Activated CD4-positive, alpha-beta T cell treated with anti-CD3 and anti-CD28 coated beads, Interleukin-2, amount 10 ng/mL, durations not matched to agents 24 days and 14 days (primary cell): Measurements from ENCODE around the gene ZFAND3. TPM values are rescaled to one million over a fixed set of nuclear protein-coding genes. Genes with fewer than 3 reads are reported as not detected.

Experiments
- DNase-seq: peaks from one replicate; pipeline ENCODE4 v3.0.0; 2022
- H3K27ac Mint-ChIP-seq: one replicate; pipeline ENCODE4 v1.8.0; 2022; ENCODE audit warnings: mild to moderate bottlenecking, mixed read lengths
- H3K27me3 Mint-ChIP-seq: one replicate; pipeline ENCODE4 v1.8.0; 2022; ENCODE audit warnings: mixed read lengths
- H3K36me3 Mint-ChIP-seq: one replicate; pipeline ENCODE4 v1.8.0; 2022; ENCODE audit warnings: low read depth, mild to moderate bottlenecking, mixed read lengths
- H3K4me1 Mint-ChIP-seq: one replicate; pipeline ENCODE4 v1.8.0; 2021; ENCODE audit warnings: mixed read lengths
- H3K4me3 Mint-ChIP-seq: one replicate; pipeline ENCODE4 v1.8.0; 2022; ENCODE audit warnings: mild to moderate bottlenecking, moderate library complexity, mixed read lengths
- H3K9me3 Mint-ChIP-seq: one replicate; pipeline ENCODE4 v1.8.0; 2021; ENCODE audit warnings: mixed read lengths
- intact Hi-C: fragments of 100-400 bp; cut with micrococcal nuclease; formaldehyde crosslinking; loops from one replicate; pipeline ENCODE4 v1.15.1; 2023
- total RNA-seq: library from RNA; stranded (reverse); gene quantifications from 2 replicates; pipeline ENCODE4 v1.2.3, GENCODE V29; 2022

ZFAND3 gene
- total RNA-seq, 1 donor from 2014 or later, result 31.5 TPM

- peaks cover 4% of the 10 kb centered on the region for H3K36me3 Mint-ChIP-seq
- intact Hi-C loops, result no loop called here
- no peaks in the 10 kb centered on the region for H3K9me3 Mint-ChIP-seq
- H3K4me1 Mint-ChIP-seq, result peaks cover 12% of the 10 kb centered on the region
- no peak for DNase-seq
- H3K4me3 Mint-ChIP-seq, result no peak overlapping the region
- H3K27me3 Mint-ChIP-seq, result no peaks in the 10 kb centered on the region
- no peak overlapping the region for H3K27ac Mint-ChIP-seq
Observed at GRCh38 chr6:37919417-37920157, 100.1 kb downstream of the ZFAND3 start.

DNA sequence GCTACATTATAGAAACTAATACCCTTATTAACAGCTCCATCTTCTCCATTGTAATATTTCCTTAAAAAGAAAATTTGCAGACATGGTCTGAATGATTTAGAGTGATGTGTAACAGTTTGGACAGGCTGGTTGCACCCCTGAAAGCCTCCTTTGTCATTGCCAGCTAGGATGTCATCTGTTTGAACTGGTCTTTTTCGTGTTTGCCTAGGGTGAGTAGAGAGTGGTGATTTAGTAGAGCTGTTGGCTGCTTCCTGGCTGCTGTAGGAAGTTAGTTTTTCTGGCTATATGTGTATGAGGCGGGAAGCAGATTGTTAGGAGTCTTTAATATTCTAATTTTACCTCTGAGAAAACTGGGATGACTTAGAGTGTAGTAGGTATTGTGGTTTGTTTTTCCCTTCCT is 101.1 kb downstream of the ZFAND3 start:
- Mint-ChIP-seq H3K4me1 (peaks cover 11% of the 10 kb centered on the region), H3K4me3 (no peak overlapping the region), H3K36me3 (peaks cover 2% of the 10 kb centered on the region), H3K27me3 (no peaks in the 10 kb centered on the region), H3K27ac (no peak overlapping the region), H3K9me3 (no peaks in the 10 kb centered on the region)
- DNase-seq, result no peak
- intact Hi-C loops, result no loop called here

- no peaks in the 10 kb centered on the region for H3K27me3 Mint-ChIP-seq
- no peaks in the 10 kb centered on the region for H3K9me3 Mint-ChIP-seq
- peaks cover 8% of the 10 kb centered on the region for H3K4me1 Mint-ChIP-seq
- intact Hi-C loops, result no loop called here
- no peaks in the 10 kb centered on the region for H3K36me3 Mint-ChIP-seq
- no peak overlapping the region for H3K4me3 Mint-ChIP-seq
- H3K27ac Mint-ChIP-seq, result no peak overlapping the region
- DNase-seq, result no peak
Observed at GRCh38 chr6:37922563-37922962, 103.0 kb downstream of the ZFAND3 start.

DNA sequence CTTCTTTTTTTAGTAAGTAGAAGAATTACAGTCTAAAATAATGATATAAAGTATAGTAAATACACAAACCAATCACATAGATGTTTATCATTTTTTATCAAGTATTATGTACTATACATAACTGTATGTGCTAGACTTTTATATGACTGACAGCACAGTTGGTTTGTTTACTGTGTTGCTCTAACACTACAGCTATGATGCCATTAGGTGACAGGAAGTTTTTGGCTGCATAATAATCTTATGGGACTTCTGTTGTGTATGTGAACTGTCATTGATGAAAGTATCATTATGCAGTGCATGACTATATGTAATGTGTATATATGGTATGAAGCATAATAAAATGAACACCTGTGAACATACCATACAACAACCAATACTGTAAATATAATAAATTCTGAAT is 104.0 kb downstream of the ZFAND3 start:
- no peak overlapping the region for H3K27ac Mint-ChIP-seq
- intact Hi-C loops, result no loop called here
- no peak for DNase-seq
- H3K27me3 Mint-ChIP-seq, result no peaks in the 10 kb centered on the region
- peaks cover 8% of the 10 kb centered on the region for H3K4me1 Mint-ChIP-seq
- no peaks in the 10 kb centered on the region for H3K9me3 Mint-ChIP-seq
- H3K4me3 Mint-ChIP-seq, result no peak overlapping the region
- H3K36me3 Mint-ChIP-seq, result no peaks in the 10 kb centered on the region

DNA sequence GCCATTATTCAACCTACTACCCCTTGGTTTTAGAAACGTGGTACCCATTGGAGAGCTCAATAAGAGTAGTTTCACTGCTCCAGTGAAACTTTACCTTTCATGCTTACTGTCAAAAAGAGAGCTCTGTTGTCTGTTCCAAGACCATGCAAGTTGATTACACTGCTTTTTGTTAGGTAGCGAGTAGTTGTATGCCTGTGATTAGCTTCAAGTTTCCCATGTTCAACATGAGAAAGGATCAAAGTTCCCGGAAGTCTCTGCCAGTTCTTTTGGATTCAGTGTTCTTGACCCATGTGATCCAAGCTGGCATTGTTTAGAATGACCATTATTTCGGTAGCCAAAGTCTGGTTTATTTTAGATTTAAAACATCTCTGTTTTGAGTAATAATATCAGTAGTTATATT is 107.1 kb downstream of the ZFAND3 start:
- DNase-seq, result no peak
- Mint-ChIP-seq H3K4me3 (no peak overlapping the region), H3K27me3 (no peaks in the 10 kb centered on the region), H3K27ac (no peak overlapping the region), H3K36me3 (peaks cover 2% of the 10 kb centered on the region), H3K4me1 (peaks cover 6% of the 10 kb centered on the region), H3K9me3 (no peaks in the 10 kb centered on the region)
- intact Hi-C loops, result no loop called here

DNA sequence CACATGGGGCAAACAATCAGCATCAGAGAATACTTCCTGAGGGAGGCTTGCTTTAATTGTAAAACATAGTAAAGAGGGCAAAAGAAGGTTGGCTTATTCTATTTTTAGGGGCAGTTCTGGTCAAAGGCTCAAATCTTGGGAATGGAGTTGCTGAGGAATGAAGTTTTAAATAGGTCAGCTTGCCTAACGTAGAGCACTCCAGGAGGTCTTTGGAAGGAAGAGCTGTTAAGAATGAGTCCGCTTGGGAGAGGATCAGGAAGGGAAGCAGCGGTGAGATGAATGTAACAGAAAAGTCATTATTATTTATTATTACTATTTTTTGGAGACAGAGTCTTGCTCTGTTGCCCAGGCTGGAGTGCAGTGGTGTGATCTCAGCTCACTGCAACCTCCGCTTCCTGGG is 108.7 kb downstream of the ZFAND3 start:
- H3K27ac Mint-ChIP-seq, result no peak overlapping the region
- no peaks in the 10 kb centered on the region for H3K9me3 Mint-ChIP-seq
- no peak overlapping the region for H3K4me3 Mint-ChIP-seq
- H3K36me3 Mint-ChIP-seq, result peaks cover 2% of the 10 kb centered on the region
- peaks cover 6% of the 10 kb centered on the region for H3K4me1 Mint-ChIP-seq
- intact Hi-C loops, result no loop called here
- DNase-seq, result no peak
- H3K27me3 Mint-ChIP-seq, result no peaks in the 10 kb centered on the region

DNA sequence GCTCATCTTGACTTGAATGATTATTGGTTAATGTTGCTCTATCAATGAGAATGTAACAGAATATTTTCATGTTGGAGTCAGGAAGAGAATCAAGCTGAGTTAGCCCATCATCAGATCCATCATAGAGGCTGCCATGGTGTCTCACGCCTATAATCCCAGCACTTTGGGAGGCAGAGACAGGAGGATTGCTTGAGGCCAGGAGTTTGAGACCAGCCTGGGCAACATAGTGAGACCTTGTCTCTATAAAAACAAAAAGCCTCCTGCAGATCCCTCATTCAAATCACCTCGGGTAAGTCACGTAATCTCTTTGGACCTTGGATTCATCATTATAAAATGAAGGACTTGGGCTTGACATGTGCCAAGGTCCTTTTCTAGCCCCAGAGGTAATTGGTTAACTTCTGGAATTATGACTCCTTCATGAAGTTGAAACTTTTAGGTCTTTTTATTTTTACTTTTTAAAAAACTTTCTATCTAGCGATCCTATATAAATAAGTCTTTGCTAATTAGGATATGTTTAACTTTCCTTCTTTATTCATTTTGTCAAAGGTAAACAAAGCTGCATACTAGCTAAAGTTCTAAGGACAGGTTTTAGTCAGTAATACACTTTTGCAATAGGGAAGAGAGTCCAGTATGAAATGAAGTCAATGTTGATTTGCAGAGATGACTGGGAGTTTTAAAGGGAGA is 110.9 kb downstream of the ZFAND3 start:
- intact Hi-C loops, result no loop called here
- no peak overlapping the region for H3K4me3 Mint-ChIP-seq

GRCh38 chr6:37931066-37931465 is 111.5 kb downstream of the ZFAND3 start:
- H3K4me1 Mint-ChIP-seq, result peaks cover 6% of the 10 kb centered on the region
- intact Hi-C loops, result no loop called here
- H3K27ac Mint-ChIP-seq, result no peak overlapping the region
- no peaks in the 10 kb centered on the region for H3K9me3 Mint-ChIP-seq
- H3K36me3 Mint-ChIP-seq, result peaks cover 6% of the 10 kb centered on the region
- no peak overlapping the region for H3K4me3 Mint-ChIP-seq
- no peak for DNase-seq
- no peaks in the 10 kb centered on the region for H3K27me3 Mint-ChIP-seq

More for the DNA sequence above, 110.9 kb downstream of the ZFAND3 start:
- Mint-ChIP-seq H3K4me1 (peaks cover 1% of the 10 kb centered on the region), H3K27ac (no peak overlapping the region), H3K27me3 (no peaks in the 10 kb centered on the region), H3K9me3 (no peaks in the 10 kb centered on the region), H3K36me3 (peaks cover 6% of the 10 kb centered on the region)
- DNase-seq, result no peak

DNA sequence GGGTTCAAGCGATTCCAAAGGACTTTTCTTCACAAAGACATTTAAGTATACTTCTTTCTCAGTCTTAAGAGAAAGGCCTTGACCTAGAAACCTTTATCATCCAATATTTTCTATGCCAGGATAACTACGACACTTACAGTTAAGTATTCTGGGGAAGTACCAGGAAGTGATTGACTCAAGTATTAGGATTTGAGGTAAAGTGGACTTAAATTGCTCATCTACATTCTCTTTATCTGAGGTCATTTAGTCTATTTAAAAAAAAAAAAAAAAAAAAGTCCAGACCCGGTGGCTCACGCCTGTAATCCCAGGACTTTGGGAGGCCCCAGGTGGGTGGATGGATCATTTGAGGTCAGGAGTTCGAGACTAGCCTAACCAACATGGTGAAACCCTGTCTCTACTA is 114.7 kb downstream of the ZFAND3 start:
- H3K27me3 Mint-ChIP-seq, result no peaks in the 10 kb centered on the region
- DNase-seq, result no peak
- H3K4me3 Mint-ChIP-seq, result no peak overlapping the region
- intact Hi-C loops, result no loop called here
- H3K9me3 Mint-ChIP-seq, result no peaks in the 10 kb centered on the region
- H3K4me1 Mint-ChIP-seq, result peaks cover 20% of the 10 kb centered on the region
- H3K36me3 Mint-ChIP-seq, result peaks cover 6% of the 10 kb centered on the region
- H3K27ac Mint-ChIP-seq, result no peak overlapping the region

DNA sequence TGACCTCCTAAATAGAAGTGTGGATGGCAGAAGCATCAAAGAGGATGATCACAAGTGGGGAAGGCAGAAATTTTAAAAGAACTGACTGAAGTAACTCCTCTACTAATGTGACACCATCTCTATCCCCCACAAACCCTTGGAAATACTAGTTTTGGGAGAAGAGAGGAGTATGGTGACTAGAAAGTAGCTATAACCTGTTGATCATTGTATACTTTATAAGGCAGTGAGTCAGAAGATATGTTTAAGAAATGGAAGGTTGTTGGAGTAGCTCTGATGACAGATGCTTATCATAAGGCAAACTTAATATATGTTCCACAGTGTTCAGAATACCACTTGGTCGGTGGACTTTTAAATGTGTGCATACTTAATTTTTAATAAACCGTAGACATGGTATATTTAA is 116.6 kb downstream of the ZFAND3 start:
- intact Hi-C loops, result no loop called here
- no peak for DNase-seq
- H3K36me3 Mint-ChIP-seq, result peaks cover 3% of the 10 kb centered on the region
- no peaks in the 10 kb centered on the region for H3K9me3 Mint-ChIP-seq
- no peak overlapping the region for H3K27ac Mint-ChIP-seq
- peaks cover 19% of the 10 kb centered on the region for H3K4me1 Mint-ChIP-seq
- no peak overlapping the region for H3K4me3 Mint-ChIP-seq
- no peaks in the 10 kb centered on the region for H3K27me3 Mint-ChIP-seq

- Mint-ChIP-seq H3K4me1 (peaks cover 19% of the 10 kb centered on the region), H3K27ac (no peak overlapping the region), H3K9me3 (no peaks in the 10 kb centered on the region), H3K27me3 (no peaks in the 10 kb centered on the region), H3K4me3 (no peak overlapping the region), H3K36me3 (peaks cover 3% of the 10 kb centered on the region)
- no peak for DNase-seq
- intact Hi-C loops, result no loop called here
Observed at GRCh38 chr6:37936906-37937305, 117.4 kb downstream of the ZFAND3 start.

- Mint-ChIP-seq H3K4me1 (peaks cover 21% of the 10 kb centered on the region), H3K9me3 (no peaks in the 10 kb centered on the region)
- intact Hi-C loops, result no loop called here
Observed at GRCh38 chr6:37938909-37939308, 119.4 kb downstream of the ZFAND3 start.

GRCh38 chr6:37940074-37940847 is 120.7 kb downstream of the ZFAND3 start:
- H3K27me3 Mint-ChIP-seq, result no peaks in the 10 kb centered on the region
- peaks cover 21% of the 10 kb centered on the region for H3K4me1 Mint-ChIP-seq
- intact Hi-C loops, result no loop called here
- no peaks in the 10 kb centered on the region for H3K36me3 Mint-ChIP-seq
- no peak overlapping the region for H3K4me3 Mint-ChIP-seq
- H3K9me3 Mint-ChIP-seq, result no peaks in the 10 kb centered on the region
- H3K27ac Mint-ChIP-seq, result no peak overlapping the region
- DNase-seq, result no peak

More at GRCh38 chr6:37938909-37939308, 119.4 kb downstream of the ZFAND3 start:
- H3K27me3 Mint-ChIP-seq, result no peaks in the 10 kb centered on the region
- no peak for DNase-seq
- peaks cover 2% of the 10 kb centered on the region for H3K36me3 Mint-ChIP-seq
- H3K27ac Mint-ChIP-seq, result no peak overlapping the region
- H3K4me3 Mint-ChIP-seq, result no peak overlapping the region

- Mint-ChIP-seq H3K4me1 (peaks cover 13% of the 10 kb centered on the region), H3K36me3 (no peaks in the 10 kb centered on the region), H3K4me3 (no peak overlapping the region), H3K27me3 (no peaks in the 10 kb centered on the region), H3K27ac (no peak overlapping the region), H3K9me3 (no peaks in the 10 kb centered on the region)
- intact Hi-C loops, result no loop called here
- DNase-seq, result no peak
Observed at GRCh38 chr6:37941871-37942270, 122.3 kb downstream of the ZFAND3 start.
